ENCODE measurements around the gene RMI1. TPM values are rescaled to one million over a fixed set of nuclear protein-coding genes. Genes with fewer than 3 reads are reported as not detected.
"Not testable (repeated sequence)": the region's sequence is repeated elsewhere in the genome, so short reads cannot be mapped to it uniquely, and the experiment has no call there.

Gene RMI1
- 10 to 100 TPM; 20.5 to 26.8 (median 24.7) TPM for polyA plus RNA-seq (ENCODE audit: insufficient read length in 4 of 4)

GRCh38 chr9:83980395-83981125 is at the start of gene RMI1:
RMI1 (plus strand) TSS chr9:83980805; CDS start chr9:84000987, 20,182 bp downstream.
- peak; percentile 97 to 99 (median 98) for DNase-seq (ENCODE audit: low read depth in 4 of 4, low spot score in 3 of 4)

- no peak for DNase-seq (ENCODE audit: low read depth in 4 of 4, low spot score in 3 of 4)
Observed at GRCh38 chr9:83930881-83931280, 49.7 kb upstream of the RMI1 start.

DNA sequence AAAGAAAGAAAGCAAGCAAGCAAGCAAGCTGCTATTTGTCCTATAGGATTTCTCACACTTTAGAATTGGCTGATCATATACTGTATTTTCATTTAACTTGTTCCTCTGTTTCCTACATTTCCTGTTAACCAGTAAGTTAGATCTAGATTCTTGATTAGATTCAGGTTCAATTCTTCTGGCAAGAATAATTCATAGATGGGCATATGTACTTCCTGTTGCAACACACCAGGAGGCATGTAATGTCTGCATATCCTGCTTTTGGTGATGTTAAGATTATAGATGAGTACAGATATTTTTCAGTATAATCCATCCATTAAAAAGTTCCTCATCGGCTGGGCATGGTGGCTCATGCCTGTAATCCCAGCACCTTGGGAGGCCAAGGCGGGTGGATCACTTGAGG is 48.6 kb upstream of the RMI1 start:
- no peak for DNase-seq (ENCODE audit: low read depth in 4 of 4, low spot score in 3 of 4)

- no peak for DNase-seq (ENCODE audit: low read depth in 4 of 4, low spot score in 3 of 4)
Observed at GRCh38 chr9:83932851-83933250, 47.8 kb upstream of the RMI1 start.

DNA sequence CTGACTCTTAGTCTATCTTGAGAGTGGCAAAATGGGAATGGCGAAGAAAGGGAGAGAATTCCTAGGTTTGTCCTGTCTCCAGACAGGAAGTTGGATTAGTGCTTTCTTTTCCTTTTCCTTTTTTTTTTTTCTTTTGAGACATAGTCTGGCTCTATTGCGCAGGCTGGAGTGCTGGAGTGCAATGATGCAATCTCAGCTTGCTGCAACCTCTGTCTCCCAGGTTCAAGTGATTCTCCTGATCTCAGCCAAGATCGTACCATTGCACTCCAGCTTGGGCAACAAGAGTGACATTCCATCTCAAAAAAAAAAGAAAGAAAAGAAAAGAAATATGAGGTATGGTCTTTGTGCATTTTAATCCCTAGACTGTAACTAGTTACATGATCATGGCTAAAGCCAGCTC is 46.8 kb upstream of the RMI1 start:
- no peak for DNase-seq (ENCODE audit: low read depth in 4 of 4, low spot score in 3 of 4)

GRCh38 chr9:83934569-83935275 is 45.9 kb upstream of the RMI1 start:
- DNase-seq (ENCODE audit: low read depth in 4 of 4, low spot score in 3 of 4): no peak

GRCh38 chr9:83935276-83935935 is 45.2 kb upstream of the RMI1 start:
- no peak for DNase-seq (ENCODE audit: low read depth in 4 of 4, low spot score in 3 of 4)

- no peak for DNase-seq (ENCODE audit: low read depth in 4 of 4, low spot score in 3 of 4)
Observed at GRCh38 chr9:83936523-83936922, 44.1 kb upstream of the RMI1 start.

- DNase-seq (ENCODE audit: low read depth in 4 of 4, low spot score in 3 of 4): peak in 1 of 4 donors; percentile 47
Observed at GRCh38 chr9:83937861-83938455, 42.6 kb upstream of the RMI1 start.

- DNase-seq (ENCODE audit: low read depth in 4 of 4, low spot score in 3 of 4): no peak
Observed at GRCh38 chr9:83940590-83941303, 39.9 kb upstream of the RMI1 start.

DNA sequence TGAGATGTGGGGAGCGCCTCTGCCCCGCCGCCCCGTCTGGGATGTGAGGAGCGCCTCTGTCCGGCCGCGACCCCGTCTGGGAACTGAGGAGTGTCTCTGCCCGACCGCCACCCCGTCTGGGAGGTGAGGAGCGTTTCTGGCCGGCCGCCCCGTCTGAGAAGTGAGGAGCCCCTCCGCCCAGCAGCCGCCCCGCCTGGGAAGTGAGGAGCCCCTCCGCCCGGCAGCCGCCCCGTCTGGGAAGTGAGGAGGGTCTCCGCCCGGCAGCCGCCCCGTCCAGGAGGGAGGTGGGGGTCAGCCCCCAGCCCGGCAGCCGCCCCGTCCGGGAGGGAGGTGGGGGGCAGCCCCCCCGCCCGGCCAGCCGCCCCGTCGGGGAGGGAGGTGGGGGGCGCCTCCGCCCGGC is 32.5 kb upstream of the RMI1 start:
- DNase-seq (ENCODE audit: low read depth in 4 of 4, low spot score in 3 of 4): not testable (repeated sequence)

- DNase-seq (ENCODE audit: low read depth in 4 of 4, low spot score in 3 of 4): no peak
Observed at GRCh38 chr9:83956086-83956435, 24.5 kb upstream of the RMI1 start.

DNA sequence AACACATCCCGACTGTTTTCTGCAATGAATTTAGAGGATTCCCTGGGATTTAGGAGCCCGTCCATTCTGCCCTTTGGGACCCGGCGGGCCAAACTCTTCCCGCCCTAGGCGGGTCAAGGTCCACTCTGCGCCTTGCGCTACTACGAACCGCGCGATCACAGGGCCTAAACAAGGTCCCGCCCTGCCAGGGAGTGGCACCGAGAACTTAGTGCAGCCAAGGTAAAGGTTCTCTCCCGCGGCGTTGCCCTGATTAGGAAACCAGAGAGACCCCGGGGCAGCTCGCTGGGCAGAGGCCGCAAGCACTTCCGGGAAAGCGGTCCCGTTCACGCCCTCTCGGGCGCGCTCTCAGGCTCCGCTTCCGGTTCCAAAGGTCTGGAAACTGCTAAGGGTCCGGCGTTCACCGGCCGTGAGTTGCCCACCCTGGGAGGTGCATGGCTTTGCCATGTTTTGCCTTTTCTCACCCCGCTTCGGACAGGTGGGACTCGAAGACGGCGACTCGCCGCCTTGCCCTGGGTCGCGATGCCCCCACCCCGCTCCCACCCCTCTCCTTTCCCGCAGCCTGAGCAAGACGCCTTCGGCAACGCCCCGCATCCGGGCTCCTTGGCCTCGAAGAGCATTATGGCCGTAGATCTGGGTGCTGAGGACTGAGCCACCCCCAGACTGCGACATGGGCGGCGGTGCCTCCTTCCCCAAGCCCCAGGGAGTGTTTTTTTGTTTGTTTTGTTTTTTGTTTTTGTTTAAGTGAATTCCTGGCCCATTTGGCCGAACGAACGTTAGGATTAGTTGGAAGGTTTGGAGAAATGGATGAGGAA is 24.0 kb upstream of the RMI1 start:
- peak in 2 of 4 donors; percentile 49 to 80 for DNase-seq (ENCODE audit: low read depth in 4 of 4, low spot score in 3 of 4)

- no peak for DNase-seq (ENCODE audit: low read depth in 4 of 4, low spot score in 3 of 4)
Observed at GRCh38 chr9:83957248-83957513, 23.4 kb upstream of the RMI1 start.

GRCh38 chr9:83959061-83959460 is 21.5 kb upstream of the RMI1 start:
- DNase-seq (ENCODE audit: low read depth in 4 of 4, low spot score in 3 of 4): peak in 1 of 4 donors; percentile 30

- no peak for DNase-seq (ENCODE audit: low read depth in 4 of 4, low spot score in 3 of 4)
Observed at GRCh38 chr9:83960991-83961390, 19.6 kb upstream of the RMI1 start.

DNA sequence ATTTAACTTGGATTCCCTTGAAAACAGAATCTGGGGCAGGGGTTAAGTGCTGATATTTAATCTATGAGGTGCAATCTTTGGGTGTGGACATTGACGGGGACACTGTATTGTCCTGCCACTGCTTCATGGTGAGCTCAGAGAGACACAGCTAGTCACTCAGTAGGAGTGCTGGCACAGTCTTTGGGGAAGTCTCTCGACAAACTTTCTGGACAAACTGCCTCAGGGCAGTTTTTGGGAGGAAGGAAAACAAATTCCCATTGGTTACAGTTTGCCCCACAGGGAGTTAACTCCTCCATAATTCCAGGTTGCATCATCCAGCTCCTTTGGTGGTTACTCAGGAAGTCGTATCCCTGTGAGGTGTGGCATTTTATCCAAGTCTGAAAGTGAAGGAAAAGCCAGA is 18.4 kb upstream of the RMI1 start:
- no peak for DNase-seq (ENCODE audit: low read depth in 4 of 4, low spot score in 3 of 4)

GRCh38 chr9:83964973-83965349 is 15.6 kb upstream of the RMI1 start:
- DNase-seq (ENCODE audit: low read depth in 4 of 4, low spot score in 3 of 4): no peak

DNA sequence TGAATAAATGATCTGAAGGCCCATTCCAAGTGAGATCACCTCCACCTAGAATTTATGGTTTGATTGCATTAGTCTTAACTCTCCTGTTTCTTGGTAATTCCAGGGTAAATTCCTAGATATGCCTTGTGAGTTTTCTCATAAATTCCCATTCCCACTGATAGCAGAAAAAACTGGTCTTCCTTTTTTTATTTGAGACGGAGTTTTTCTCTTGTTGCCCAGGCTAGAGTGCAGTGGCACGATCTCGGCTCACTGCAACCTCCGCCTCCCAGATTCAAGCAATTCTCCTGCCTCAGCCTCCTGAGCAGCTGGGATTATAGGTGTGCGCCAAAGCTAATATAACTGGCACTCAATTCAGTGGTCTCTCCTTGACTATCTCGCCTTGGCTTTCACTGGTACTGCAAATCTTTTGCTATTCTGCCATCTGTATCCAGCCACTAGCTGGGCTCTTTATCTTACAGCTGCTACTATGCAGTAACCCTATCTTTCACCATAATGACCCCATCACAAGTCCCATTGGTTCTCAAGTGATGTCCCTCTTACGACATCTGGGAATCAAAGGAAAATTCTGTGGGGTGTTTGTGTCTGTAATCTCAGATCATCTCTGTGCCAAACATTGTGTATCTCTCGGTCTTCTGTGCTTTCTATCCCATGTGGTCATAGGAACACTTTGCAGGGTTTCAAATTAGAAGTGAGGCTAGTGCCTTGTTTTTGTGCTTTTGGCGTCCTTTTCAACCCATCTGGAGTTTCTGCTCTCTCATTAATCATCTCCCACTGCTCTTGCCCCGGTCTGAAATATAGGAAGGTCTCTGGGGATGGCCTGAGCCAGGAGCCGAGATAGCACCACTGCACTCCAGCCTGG is 15.0 kb upstream of the RMI1 start:
- DNase-seq (ENCODE audit: low read depth in 4 of 4, low spot score in 3 of 4): no peak
